ENCODE results near the gene OR51G2. TPM values are rescaled to one million over a fixed set of nuclear protein-coding genes. Genes with fewer than 3 reads are reported as not detected.

OR51G2 gene
- total RNA-seq, 1 donor from 2014 or later: not detected

DNA sequence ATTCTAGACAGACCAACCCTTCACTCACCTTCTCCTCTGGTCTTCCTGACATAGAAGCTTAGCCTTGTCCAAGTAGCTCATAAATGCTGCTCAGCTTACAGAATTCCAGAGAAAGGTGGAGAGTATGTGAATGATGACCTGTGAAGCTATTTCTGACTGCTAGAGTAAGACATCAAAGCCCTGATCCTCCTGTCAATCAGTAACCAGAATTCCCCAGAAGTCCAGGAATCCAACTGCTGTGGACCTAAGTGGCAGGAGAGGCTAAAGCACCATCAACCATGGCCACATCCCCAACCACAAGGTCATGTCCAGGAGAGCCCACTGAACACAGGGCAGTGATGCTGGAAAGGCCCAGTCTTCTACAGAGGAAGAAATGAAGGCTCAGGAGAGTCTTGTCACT, 2.6 kb downstream of the OR51G2 start:
- TF ChIP-seq, protein P1, sequence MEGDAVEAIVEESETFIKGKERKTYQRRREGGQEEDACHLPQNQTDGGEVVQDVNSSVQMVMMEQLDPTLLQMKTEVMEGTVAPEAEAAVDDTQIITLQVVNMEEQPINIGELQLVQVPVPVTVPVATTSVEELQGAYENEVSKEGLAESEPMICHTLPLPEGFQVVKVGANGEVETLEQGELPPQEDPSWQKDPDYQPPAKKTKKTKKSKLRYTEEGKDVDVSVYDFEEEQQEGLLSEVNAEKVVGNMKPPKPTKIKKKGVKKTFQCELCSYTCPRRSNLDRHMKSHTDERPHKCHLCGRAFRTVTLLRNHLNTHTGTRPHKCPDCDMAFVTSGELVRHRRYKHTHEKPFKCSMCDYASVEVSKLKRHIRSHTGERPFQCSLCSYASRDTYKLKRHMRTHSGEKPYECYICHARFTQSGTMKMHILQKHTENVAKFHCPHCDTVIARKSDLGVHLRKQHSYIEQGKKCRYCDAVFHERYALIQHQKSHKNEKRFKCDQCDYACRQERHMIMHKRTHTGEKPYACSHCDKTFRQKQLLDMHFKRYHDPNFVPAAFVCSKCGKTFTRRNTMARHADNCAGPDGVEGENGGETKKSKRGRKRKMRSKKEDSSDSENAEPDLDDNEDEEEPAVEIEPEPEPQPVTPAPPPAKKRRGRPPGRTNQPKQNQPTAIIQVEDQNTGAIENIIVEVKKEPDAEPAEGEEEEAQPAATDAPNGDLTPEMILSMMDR (IDR thresholded peaks at IDR 0.05): no peak
- H3K9me3 ChIP-seq: no peaks in the 10 kb centered on the region
- no peaks in the 10 kb centered on the region for H3K27me3 ChIP-seq
- no peak for DNase-seq (ENCODE audit: low spot score in 2 of 2)
- no peaks in the 10 kb centered on the region for H3K36me3 ChIP-seq
- intact Hi-C loops (cut with DNase I): no loop called here
- H3K4me3 ChIP-seq: no peak overlapping the region
- H3K4me1 ChIP-seq: no peaks in the 10 kb centered on the region
- no peak overlapping the region for H3K27ac ChIP-seq

DNA sequence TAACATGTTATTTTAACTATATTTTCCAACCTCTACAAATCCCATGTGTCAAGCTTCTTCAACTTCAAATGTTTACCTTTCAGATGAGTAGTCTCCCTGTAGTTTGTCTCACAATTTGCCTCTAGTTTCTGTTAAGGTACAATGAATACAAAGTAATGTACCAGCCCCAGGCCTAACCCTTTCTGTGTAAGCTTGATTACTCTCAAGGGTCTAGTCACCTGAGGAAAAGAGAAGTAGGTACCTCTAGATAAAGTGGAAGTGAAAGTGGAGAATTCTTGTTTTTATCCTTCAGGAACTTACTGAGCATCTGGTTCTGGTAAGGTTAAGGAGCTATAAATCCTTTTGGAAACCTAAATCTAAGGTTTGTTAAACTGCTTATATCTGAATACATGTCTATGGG, 15.7 kb downstream of the OR51G2 start, which contains the start of gene OR51A7:
OR51A7 (plus strand) TSS at position 300 of the 400 bp plus-strand sequence. CDS start 3,587 bp downstream, outside the sequence.
- intact Hi-C loops (cut with DNase I): no loop called here
- TF ChIP-seq, protein P1 (IDR thresholded peaks at IDR 0.05): no peak
- H3K27me3 ChIP-seq: no peaks in the 10 kb centered on the region
- no peak within 1 kb of the TSS for H3K27ac ChIP-seq
- no peak within 1 kb of the TSS for H3K4me3 ChIP-seq
- no peak for DNase-seq (ENCODE audit: low spot score in 2 of 2)
- H3K9me3 ChIP-seq: no peaks in the 10 kb centered on the region
- no peaks in the 10 kb centered on the region for H3K36me3 ChIP-seq
- no peaks in the 10 kb centered on the region for H3K4me1 ChIP-seq

DNA sequence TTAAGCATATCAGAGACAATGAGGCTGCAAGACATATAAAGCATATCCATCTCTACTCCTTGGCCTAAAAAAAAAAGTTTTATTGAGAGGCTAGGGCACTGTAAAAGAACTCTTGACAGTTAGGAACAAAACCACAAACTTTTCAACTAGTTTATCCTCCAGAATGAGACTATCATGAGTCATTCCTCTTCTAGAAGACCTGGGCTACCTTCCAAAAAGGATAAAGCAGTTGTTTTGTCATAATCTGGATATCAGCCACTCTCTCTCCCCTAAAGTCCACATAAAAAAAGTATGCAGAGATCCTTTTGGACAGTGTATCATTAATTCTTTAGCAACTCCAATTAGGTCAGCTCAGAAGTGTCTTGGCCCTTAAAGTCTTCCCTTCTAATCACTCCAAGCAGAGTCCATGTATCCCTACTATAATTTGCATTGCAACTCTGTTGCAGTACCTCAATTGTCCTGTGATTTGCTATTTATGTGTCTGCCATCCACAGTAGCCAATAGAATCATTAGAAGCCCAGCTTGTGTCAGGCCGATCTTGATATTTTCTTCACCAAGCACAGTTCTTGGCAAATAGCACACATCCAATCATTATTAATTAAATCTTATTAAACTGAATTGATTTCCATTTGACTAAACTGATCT, 27.0 kb downstream of the OR51G2 start:
- H3K27ac ChIP-seq: no peak overlapping the region
- H3K9me3 ChIP-seq: no peaks in the 10 kb centered on the region
- no peak overlapping the region for H3K4me3 ChIP-seq
- intact Hi-C loops (cut with DNase I): no loop called here
- H3K4me1 ChIP-seq: no peaks in the 10 kb centered on the region
- H3K27me3 ChIP-seq: no peaks in the 10 kb centered on the region
- no peak for DNase-seq (ENCODE audit: low spot score in 2 of 2)
- TF ChIP-seq, protein P1 (IDR thresholded peaks at IDR 0.05): no peak
- H3K36me3 ChIP-seq: no peaks in the 10 kb centered on the region

DNA sequence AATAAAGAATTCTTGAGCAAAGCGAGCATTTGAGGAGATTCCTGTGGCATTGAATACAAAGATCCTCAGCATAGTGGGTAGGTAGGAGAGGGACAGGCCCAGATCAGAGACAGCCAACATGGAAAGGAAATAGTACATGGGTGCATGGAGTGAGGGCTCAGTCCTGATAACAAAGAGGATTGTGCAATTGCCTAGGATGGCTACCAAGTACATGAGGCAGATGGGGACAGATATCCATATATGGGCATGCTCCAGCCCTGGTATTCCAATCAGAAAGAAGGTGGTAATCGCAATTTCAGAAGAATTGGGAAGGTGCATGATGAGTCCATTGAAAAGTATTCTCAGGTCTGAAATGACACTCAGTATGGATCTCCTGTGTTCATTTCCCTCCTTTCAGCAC, 28.9 kb downstream of the OR51G2 start:
- intact Hi-C loops (cut with DNase I): no loop called here
- DNase-seq (ENCODE audit: low spot score in 2 of 2): no peak
- H3K27me3 ChIP-seq: no peaks in the 10 kb centered on the region
- H3K36me3 ChIP-seq: no peaks in the 10 kb centered on the region
- no peaks in the 10 kb centered on the region for H3K4me1 ChIP-seq
- TF ChIP-seq, protein P1 (IDR thresholded peaks at IDR 0.05): no peak
- H3K27ac ChIP-seq: no peak overlapping the region
- no peaks in the 10 kb centered on the region for H3K9me3 ChIP-seq
- H3K4me3 ChIP-seq: no peak overlapping the region

DNA sequence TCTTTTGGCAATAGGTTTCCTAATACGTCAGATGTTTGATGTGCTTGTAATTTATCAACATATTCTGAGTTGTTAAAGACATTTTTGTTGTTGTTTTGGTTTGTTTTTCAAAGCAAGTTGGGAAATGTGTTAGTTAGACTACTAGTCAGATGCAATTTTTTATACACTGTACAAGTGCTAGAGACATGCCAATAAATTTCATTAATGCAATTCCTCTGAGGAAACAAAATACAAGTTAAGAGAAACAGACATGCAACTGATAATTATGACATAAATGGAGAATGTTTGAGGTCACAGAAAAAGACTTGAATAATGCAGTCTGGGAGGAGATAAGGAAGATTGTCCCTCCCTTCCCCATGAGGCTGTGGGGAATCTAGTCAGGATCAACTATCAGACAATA, 31.6 kb downstream of the OR51G2 start:
- no peaks in the 10 kb centered on the region for H3K36me3 ChIP-seq
- no peaks in the 10 kb centered on the region for H3K4me1 ChIP-seq
- TF ChIP-seq, protein P1 (IDR thresholded peaks at IDR 0.05): no peak

More for the DNA sequence above, 31.6 kb downstream of the OR51G2 start:
- DNase-seq (ENCODE audit: low spot score in 2 of 2): no peak
- Histone ChIP-seq H3K27me3 (no peaks in the 10 kb centered on the region), H3K4me3 (no peak overlapping the region), H3K9me3 (no peaks in the 10 kb centered on the region), H3K27ac (no peak overlapping the region)
- intact Hi-C loops (cut with DNase I): no loop called here

Data from ascending aorta (tissue), 2 donors.